ENCODE measurements around the gene OXSR1.
A peak's percentile ranks its signal among the peaks of the same experiment; 100 is the strongest.
"Not testable (repeated sequence)": the region's sequence is repeated elsewhere in the genome, so short reads cannot be mapped to it uniquely, and the experiment has no call there.

The OXSR1 gene

DNA sequence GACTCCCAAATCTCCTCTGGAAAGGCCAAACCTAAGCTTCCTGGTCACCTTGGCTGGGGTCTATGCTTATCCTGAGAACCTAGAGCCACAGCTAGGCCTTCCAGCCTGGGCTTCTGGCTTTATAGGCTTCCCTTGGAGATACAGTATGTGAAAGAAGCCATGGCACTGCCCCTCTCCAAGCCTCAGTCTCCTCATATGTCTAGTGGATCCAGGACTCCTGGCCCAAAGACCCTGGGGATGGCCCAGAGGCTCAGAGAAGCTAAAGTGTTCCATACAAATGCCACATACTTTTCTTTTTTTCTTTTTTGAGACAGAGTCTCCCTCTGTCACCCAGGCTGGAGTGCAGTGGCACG is 37.1 kb upstream of the OXSR1 start:
- no peak for DNase-seq (ENCODE audit: low read depth)

DNA sequence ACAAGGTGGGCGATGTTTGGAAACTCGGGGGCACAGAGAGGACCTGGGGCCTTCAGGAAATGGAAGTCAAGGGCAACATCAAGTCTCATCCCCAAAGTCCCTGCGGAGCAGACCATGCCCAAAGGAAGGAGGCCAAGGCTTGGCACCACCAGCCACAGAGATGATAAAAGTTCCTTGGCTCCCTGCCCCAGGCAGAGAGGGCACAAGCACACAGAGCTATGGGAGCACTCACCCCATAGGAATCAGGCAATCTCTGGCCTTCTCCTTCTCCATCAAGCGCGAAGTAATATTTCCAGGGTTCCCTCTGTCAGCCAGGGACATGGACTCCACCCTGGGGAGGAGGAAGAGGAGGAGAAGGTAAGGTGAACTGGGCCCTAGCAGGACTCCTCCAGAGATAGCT is 36.3 kb upstream of the OXSR1 start:
- no peak for DNase-seq (ENCODE audit: low read depth)

DNA sequence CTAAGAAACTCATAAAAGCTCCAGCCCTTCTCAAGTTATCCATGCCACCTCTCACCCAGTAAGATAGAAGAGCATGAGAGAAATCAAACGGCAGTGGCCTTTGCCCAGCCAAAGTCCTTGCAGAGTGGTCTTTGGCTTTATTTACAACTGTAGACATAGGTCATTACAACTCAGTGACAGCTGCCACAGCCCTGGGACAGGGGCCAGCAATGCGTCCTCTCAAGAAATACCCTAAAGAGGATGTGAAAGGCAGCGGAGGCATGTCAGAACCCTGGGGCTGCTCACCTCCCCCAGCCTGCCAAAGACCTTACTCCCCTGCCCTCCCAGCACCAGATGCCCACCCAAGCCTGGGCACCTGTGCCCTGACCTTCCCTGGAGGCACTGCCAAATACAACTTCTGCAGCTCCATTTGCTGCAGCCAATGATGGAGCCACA is 34.7 kb upstream of the OXSR1 start:
- no peak for DNase-seq (ENCODE audit: low read depth)

DNA sequence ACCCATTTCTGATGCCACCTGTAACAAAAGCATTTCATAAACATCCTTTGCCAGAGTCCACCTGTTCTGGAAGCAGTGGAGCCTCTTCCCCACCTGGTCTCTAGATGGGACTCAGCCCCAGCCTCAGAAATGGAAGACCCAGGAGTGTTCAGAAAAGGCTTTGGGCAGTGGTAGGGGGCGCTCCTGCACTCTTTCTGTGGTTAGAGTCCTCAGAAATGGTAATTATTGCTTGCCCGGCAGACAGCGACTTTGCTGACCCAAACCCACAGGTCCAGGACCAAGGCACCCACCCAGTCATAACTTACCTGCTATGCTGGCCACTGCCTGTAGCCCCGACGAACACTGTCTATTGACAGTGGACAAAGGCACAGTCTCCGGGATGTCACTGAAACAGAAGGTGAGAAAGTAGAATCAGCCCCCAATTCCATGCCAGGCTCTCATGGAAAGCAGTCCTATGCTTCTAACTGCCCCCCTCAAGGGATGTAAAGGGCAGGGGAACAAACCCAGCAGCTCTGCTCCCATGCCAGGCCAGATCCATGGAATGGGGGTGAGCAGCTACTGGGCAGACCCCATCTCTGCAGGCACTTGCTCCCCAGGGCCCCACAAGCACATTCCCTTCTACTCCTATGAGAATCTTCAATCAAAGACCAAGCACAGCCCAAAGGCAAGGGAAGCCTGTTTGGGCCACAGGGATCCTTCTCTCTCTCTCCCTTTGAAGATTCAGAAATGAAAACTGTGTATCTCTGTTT is 33.5 kb upstream of the OXSR1 start:
- DNase-seq (ENCODE audit: low read depth) = no peak

DNA sequence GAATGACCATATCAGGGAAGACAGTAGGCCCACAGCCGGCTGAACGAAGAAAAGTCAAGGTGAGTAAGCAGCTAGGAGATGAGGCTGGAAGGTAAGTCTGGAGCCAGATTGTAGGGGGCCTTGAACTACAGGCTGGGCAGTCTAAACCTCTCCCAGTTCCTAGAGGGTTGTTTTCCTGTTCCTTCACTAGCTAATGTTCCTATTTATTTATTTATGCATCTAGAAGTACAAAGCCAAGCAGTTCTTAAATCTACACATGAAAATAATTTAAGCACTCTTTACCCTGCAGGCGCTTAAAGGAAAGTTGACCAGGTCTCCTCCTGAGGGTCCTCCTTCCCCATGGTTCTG is 32.2 kb upstream of the OXSR1 start:
- no peak for DNase-seq (ENCODE audit: low read depth)

DNA sequence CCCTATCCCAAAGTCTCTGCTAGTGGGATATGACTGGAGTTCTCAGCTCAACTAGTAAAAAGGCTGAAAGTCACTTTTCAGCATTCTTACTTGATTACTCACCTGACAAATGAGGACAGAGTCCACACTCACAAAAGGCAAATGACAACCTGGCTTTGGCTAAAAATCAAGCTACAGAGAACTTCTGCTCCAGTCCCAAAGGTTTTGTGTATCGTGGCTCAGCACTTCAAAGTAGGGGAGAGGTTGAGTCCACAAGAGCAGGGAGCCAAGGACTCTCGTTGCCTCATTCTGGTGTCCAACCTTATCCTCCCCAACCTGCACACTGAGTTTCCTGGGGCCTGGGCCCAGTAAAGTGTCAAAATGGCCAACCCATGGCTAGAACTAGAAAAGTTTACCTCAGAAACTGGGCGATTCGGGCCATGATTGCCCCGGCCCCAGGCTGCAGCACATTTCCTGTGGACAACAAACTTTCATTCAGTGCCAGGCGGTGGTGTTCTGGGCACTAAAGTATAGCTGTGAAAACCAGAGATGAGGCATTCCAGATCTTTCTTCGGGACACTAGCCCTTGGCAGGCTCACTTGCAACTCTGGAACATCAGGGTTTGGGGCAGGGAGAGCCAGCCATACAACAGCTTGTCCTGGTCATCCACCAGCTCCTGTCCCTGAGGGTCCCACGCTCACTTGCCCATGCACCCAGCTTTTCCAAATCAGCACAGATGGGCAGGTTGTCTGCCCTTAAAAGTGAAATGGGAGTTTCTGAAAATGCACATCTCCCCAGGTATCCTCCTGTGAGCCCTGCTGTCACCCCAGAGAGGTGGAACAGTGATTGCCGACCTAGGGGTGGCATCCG is 31.6 kb upstream of the OXSR1 start:
- no peak for DNase-seq (ENCODE audit: low read depth)

DNA sequence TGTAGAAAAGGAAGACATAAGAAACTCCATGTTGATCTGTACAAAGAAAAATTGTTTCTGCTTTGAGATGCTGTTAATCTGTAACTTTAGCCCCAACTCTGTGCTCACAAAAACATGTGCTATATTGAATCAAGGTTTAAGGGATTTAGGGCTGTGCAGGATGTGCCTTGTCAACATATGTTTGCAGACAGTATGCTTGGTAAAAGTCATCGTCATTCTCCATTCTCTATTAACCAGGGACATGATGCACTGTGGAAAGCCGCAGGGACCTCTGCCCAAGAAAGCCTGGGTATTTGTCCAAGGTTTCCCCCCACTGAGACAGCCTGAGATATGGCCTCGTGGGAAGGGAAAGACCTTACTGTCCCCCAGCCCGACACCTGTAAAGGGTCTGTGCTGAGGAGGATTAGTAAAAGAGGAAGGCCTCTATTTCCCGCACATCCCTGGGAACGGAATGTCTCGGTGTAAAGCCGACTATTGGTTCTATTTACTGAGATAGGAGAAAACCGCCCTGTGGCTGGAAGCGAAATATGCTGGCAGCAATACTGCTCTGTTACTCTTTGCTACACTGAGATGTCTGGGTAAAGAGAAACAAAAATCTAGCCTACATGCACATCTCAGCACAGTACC is 30.7 kb upstream of the OXSR1 start:
- DNase-seq (ENCODE audit: low read depth) = not testable (repeated sequence)

DNA sequence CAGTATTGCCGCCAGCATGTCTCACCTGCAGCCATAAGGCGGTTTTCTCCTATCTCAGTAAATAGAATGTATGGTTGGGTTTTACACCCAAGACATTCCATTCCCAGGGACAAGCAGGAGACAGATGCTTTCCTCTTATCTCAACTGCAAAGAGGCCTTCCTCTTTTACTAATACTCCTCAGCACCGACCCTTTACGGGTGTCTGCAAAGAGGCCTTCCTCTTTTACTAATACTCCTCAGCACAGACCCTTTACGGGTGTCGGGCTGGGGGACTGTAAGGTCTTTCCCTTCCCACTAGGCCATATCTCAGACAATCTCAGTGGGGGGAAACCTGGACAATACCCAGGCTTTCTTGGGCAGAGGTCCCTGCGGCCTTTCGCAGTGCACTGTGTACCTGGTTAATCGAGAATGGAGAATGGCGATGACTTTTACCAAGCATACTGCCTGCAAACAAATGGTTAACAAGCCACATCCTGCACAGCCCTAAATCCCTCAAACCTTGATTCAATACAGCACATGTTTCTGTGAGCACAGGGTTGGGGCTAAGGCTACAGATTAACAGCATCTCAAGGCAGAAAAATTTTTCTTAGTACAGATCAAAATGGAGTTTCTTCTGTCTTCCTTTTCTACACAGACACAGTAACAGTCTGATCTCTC is 29.6 kb upstream of the OXSR1 start:
- DNase-seq (ENCODE audit: low read depth) = not testable (repeated sequence)

DNA sequence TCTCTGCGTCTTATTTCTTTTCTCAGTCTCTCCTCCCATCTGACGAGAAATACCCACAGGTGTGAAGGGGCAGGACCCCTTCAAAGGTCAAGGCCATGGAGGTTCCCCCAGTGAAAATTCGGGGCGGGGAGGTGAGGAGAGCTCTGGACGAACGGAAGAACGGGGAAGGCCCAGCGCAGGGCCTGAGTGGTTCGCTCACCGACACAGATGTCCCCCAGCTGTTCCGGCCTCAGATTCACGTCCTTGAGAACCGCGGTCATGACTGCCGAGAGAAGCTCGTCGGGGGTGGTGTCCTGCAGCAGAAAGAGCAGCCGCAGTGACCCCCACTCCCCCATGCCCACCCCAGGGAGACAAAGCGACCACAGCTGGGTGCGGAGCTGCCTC is 29.0 kb upstream of the OXSR1 start:
- no peak for DNase-seq (ENCODE audit: low read depth)

DNA sequence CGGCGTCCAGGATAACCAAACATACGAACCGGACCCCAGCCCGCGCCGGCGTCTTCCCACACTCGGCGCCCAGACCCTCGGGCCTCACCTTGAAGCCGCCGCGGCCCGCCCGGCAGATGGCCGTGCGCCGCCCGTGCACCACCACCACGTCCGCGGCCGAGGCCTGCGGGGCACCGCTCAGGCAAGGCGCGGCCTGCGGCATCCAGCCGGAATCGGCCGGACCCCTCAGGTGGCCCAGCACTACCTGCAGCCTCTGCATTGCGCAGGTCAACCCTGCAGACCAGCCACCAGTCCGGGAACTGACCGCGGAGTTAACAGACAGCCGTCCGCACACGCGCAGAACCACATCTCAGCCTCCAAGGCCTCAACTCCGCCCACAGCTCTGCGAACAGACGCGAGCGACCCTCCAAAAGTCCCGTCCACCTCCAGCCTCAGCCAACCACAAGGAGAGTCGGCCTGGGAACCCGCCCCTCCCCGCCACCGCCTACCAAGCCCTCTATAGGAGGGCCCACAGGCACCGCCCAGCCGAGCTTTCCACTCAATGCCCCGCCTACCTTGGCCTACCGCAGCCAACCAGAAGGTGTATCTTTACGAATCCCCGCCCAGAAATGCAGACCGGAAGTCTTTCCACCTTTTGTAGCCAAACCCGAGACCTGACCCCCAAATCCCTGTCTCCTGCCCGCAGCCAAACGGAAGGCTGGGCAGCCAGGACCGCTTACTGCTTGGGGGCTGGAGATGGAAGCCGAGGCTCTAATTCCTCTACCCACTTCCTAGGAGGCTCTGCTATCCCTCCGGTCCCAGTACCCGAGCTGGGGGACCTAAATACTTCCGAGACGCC is 28.3 kb upstream of the OXSR1 start, which contains the start of gene ACAA1:
Gene ACAA1, minus strand, starts transcription at position 351 of the 838 bp plus-strand sequence. Its CDS starts 92 bp downstream, at position 259.
- peak; percentile 96 for DNase-seq (ENCODE audit: low read depth)

DNA sequence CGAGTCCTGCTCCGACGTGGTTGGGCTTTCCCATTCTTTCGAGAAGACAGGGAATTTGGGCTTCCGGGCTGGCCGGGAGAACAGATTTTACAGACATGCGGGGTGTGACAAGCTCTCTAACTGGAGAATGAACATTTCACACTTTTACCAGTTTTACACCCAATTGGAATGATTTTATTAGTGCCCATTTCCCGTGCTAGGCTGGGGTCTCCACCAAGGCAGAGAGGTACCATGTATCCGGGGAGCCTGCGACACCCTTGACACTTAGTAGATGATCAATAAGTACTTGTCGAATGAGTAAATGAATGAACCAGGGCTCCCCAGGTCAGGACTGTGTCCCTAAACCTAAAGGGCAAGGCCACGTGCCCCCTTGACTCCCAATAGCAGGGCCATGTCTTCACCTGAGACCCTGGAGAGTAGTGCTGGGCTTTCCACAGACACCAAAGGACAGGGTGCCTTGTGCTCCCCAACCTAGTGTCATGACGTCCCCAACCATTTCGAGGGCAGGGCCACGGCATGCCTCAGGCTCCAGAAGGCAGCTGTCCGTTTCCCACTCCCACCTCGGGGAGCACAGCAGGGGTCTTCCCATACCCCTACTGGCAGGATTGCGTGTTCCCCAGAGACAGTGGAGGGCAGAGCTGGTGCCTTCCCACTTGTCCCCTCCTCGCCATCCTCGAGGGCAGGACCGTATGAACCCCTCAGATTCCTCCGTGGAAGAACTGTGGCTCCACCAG is 27.6 kb upstream of the OXSR1 start:
- DNase-seq (ENCODE audit: low read depth) = no peak

DNA sequence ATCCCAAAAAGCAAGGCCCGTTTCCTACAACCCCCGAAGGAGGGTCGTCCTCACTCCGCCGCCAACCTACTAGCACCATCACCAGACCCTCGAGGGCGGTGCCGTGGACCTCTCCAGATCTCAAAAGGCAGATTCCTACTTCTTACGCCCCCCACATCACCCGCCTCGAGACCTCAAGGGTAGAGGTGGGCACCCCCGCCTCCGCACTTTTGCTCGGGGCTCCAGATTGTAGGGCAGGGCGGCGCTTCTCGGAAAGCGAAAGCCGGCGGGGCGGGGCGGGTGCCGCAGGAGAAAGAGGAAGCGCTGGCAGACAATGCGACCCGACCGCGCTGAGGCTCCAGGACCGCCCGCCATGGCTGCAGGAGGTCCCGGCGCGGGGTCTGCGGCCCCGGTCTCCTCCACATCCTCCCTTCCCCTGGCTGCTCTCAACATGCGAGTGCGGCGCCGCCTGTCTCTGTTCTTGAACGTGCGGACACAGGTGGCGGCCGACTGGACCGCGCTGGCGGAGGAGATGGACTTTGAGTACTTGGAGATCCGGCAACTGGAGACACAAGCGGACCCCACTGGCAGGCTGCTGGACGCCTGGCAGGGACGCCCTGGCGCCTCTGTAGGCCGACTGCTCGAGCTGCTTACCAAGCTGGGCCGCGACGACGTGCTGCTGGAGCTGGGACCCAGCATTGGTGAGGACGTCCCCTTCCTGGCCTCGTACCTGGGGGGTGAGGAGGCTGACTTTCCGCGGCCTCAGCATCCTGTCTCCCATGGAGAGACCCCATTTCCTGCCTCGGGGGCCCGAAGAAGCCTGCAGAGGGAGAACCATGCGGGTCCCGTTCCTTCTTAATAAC is 26.8 kb upstream of the OXSR1 start, which contains the start of gene MYD88:
Gene MYD88, plus strand, starts transcription at position 313 of the 842 bp plus-strand sequence. Its CDS starts 40 bp downstream, at position 353.
- DNase-seq (ENCODE audit: low read depth) = peak; percentile 84

DNA sequence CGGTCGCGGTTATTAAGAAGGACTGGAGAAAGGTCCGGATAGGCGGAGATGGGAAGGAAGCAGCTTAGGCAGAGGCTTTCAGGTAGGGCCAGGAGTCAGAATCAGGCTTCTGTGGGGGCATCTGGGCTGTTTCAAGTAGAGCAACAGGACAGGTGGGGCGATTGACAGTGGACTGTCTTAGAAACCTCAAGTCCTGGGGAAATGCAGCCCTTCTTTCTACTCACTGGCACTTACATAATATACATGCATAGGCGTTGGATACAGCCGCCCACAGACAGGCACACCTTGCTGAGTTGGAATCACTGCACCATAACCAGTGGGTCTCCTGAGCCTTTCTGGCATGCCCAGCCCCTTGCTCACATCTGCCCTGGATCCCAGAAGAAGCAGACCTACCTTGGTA is 26.1 kb upstream of the OXSR1 start:
- DNase-seq (ENCODE audit: low read depth) = no peak

DNA sequence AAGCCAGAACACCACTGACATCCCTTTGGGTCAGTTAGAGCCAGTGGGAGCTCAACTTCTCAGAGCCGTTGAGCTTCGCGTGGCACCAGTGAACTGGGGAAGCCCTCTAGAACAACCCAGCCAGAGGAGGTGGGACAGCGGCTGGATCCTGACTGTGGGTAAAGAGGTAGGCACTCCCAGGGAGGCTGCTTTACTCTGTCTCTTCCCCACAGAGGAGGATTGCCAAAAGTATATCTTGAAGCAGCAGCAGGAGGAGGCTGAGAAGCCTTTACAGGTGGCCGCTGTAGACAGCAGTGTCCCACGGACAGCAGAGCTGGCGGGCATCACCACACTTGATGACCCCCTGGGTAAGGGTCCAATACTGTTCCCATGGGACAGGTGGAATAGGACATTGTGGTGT is 25.7 kb upstream of the OXSR1 start:
- no peak for DNase-seq (ENCODE audit: low read depth)

DNA sequence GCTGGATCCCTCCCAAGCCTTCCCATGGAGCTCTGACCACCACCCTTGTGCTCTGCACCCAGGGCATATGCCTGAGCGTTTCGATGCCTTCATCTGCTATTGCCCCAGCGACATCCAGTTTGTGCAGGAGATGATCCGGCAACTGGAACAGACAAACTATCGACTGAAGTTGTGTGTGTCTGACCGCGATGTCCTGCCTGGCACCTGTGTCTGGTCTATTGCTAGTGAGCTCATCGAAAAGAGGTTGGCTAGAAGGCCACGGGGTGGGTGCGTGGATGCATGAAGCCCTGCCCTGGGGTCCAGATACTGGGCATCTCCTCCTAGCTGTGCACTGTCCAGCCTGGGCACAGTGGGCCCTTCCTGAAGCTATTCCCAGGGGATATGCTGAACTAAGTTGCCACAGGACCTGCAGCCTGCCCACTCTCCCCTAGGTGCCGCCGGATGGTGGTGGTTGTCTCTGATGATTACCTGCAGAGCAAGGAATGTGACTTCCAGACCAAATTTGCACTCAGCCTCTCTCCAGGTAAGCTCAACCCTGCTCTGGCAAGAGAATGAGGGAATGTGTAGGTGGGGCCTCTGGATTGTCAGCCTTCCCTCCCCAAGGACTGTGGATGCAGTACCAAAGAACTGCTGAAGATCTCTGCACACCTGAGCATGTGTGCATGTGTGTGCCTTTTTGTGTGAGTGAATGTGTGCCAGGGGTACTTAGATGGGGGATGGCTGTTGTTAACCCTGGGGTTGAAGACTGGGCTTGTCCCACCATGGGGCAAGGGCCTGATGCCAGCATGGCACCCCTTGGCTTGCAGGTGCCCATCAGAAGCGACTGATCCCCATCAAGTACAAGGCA is 24.8 kb upstream of the OXSR1 start:
- DNase-seq (ENCODE audit: low read depth) = no peak

DNA sequence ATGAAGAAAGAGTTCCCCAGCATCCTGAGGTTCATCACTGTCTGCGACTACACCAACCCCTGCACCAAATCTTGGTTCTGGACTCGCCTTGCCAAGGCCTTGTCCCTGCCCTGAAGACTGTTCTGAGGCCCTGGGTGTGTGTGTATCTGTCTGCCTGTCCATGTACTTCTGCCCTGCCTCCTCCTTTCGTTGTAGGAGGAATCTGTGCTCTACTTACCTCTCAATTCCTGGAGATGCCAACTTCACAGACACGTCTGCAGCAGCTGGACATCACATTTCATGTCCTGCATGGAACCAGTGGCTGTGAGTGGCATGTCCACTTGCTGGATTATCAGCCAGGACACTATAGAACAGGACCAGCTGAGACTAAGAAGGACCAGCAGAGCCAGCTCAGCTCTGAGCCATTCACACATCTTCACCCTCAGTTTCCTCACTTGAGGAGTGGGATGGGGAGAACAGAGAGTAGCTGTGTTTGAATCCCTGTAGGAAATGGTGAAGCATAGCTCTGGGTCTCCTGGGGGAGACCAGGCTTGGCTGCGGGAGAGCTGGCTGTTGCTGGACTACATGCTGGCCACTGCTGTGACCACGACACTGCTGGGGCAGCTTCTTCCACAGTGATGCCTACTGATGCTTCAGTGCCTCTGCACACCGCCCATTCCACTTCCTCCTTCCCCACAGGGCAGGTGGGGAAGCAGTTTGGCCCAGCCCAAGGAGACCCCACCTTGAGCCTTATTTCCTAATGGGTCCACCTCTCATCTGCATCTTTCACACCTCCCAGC is 24.0 kb upstream of the OXSR1 start:
- DNase-seq (ENCODE audit: low read depth) = no peak

DNA sequence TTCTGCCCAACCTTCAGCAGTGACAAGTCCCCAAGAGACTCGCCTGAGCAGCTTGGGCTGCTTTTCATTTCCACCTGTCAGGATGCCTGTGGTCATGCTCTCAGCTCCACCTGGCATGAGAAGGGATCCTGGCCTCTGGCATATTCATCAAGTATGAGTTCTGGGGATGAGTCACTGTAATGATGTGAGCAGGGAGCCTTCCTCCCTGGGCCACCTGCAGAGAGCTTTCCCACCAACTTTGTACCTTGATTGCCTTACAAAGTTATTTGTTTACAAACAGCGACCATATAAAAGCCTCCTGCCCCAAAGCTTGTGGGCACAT is 23.4 kb upstream of the OXSR1 start:
- no peak for DNase-seq (ENCODE audit: low read depth)

DNA sequence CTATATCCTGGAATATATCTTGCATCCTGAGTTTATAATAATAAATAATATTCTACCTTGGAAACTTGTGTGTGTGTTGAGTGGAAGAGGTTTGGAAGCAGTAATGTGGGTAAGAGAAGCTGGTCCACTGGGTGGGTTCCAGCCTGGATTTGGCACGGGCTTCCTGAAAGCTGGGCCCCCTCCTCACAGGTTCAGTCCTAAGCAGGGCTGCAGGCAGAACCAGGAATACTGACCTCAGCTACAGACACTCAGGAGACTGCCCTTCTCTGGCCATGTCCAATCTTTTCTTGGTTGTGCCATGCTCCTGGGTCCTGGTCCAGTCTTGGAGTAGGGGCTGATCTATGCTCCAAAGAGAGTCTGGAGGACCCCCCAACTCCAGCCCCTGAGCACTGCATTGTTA is 22.4 kb upstream of the OXSR1 start:
- no peak for DNase-seq (ENCODE audit: low read depth)
